IPS DF 6.9 (cell line): ENCODE results near the gene KPNA2.
"Not testable (repeated sequence)": the region's sequence is repeated elsewhere in the genome, so short reads cannot be mapped to it uniquely, and the experiment has no call there.

Experiments used
- DNase-seq: peaks from one replicate; pipeline ENCODE4 v3.0.0-alpha.2; 2013; ENCODE audit warnings: low read depth, low spot score
- H3K27ac ChIP-seq: one replicate; pipeline ENCODE4 v1.5.1; 2013; ENCODE audit warnings: low read length, control low read depth
- H3K27me3 ChIP-seq: 2 replicates; pipeline ENCODE4 v1.6.1; 2013; ENCODE audit warnings: mild to moderate bottlenecking, low read length; ENCODE audit not compliant: control insufficient read depth, insufficient read depth
- H3K36me3 ChIP-seq: 2 replicates; pipeline ENCODE4 v1.6.1; 2013; ENCODE audit warnings: low read length; ENCODE audit not compliant: control insufficient read depth, insufficient read depth
- H3K4me1 ChIP-seq: 2 replicates; pipeline ENCODE4 v1.6.1; 2013; ENCODE audit warnings: low read length; ENCODE audit not compliant: control insufficient read depth, insufficient read depth
- H3K4me3 ChIP-seq: 2 replicates; pipeline ENCODE4 v1.5.1; 2013; ENCODE audit warnings: mild to moderate bottlenecking, low read length
- H3K9me3 ChIP-seq: 2 replicates; pipeline ENCODE4 v1.6.1; 2013; ENCODE audit warnings: low read length, inconsistent platforms; ENCODE audit not compliant: control insufficient read depth, insufficient read depth
- WGBS: extraction: QIAGEN DNeasy Blood & Tissue Kit; methylation state at CpG from one replicate; pipeline ENCODE4 v1.1.7; 2013; ENCODE audit warnings: mixed read lengths, missing lambda C conversion rate; ENCODE audit not compliant: insufficient read length, insufficient coverage; 5-methylcytosine and 5-hydroxymethylcytosine counted together

The KPNA2 gene

DNA sequence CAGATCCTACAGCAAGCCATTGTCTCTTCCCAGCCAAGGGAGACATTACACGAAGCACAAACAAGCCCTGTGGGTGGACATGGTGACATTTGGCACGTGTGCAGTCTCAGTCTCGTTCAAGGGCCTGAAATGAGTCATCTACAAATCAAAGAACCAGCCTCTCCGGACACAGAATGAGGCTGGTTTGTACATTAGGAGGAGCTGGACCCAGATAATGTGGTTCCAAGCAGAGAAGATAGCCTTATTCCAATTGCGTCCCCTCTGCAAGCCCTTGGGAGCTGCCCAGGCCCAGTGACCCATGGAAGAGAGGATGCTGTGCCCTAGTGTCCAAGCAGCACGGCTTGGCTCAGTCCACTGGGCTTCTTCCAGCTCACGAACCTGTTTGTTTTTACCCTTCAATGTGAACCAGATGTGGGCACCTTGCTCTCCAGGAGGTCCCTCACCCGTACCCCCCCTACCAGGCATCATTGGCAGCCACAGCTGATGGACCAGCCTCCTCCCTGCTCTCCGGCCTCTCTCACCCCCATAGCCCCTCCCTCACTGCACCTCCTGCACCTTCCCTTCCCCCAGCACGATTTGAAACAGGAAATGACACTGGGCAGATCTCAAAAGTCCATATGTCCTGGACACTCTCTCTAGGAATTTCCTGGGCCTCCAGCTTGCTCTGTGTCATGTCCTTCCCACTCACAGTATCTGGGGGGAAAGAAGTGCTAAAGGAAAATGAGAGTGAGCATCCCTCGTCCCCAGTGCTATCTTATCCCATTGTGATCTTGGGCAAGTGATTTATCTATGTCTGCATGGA lies 26.2 kb downstream of the KPNA2 start:
- Histone ChIP-seq H3K27ac (no peak overlapping the region), H3K27me3 (no peaks in the 10 kb centered on the region), H3K4me1 (no peaks in the 10 kb centered on the region), H3K9me3 (no peaks in the 10 kb centered on the region), H3K4me3 (no peak overlapping the region), H3K36me3 (no peaks in the 10 kb centered on the region)
- DNase-seq = no peak
- WGBS = no CpG with 5 or more reads among the region's 11 CpGs

DNA sequence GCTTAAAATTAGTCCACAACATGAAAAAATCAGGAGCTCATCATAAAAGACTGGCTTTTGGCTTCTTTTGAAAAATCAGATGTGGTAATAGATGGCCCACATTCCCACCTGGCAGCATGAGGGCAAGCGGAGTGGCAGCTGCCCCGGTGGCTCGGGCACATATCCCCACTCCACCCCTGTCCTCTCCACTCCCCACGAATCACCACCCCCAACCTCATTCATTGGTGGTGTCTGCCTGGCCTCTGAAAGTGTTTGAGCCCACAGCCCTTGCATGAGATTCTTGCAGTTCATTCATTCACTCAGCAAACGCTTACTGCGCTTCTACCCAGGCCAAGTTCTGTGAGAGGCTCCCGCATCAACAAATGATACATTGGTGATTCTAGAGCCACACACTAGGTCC lies 29.8 kb downstream of the KPNA2 start:
- not testable (repeated sequence) for H3K4me1 ChIP-seq, H3K36me3 ChIP-seq, H3K27me3 ChIP-seq, H3K4me3 ChIP-seq, H3K27ac ChIP-seq, DNase-seq, H3K9me3 ChIP-seq
- WGBS = no CpG with 5 or more reads among the region's 7 CpGs

DNA sequence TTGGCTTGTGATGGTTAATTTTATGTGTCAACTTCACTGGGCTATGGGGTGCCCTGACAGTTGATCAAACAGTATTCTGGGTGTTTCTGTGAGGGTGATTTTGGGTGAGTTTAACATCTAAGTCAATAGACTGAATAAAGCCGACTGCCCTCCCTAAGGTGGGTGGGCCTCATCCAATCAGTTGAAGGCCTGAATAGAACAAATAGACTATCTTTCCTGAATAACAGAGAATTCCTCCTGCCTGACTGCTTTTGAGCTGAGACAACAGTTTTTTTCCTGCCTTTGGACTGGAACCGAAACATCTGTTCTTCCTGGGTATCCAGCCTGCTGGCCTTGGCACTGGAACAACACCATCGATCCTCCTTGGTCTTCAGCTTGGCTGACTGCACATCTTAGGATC lies 33.0 kb downstream of the KPNA2 start:
- not testable (repeated sequence) for H3K4me3 ChIP-seq, H3K36me3 ChIP-seq, H3K9me3 ChIP-seq, DNase-seq, H3K4me1 ChIP-seq, H3K27me3 ChIP-seq, H3K27ac ChIP-seq
- no CpG with 5 or more reads among the region's 3 CpGs for WGBS

DNA sequence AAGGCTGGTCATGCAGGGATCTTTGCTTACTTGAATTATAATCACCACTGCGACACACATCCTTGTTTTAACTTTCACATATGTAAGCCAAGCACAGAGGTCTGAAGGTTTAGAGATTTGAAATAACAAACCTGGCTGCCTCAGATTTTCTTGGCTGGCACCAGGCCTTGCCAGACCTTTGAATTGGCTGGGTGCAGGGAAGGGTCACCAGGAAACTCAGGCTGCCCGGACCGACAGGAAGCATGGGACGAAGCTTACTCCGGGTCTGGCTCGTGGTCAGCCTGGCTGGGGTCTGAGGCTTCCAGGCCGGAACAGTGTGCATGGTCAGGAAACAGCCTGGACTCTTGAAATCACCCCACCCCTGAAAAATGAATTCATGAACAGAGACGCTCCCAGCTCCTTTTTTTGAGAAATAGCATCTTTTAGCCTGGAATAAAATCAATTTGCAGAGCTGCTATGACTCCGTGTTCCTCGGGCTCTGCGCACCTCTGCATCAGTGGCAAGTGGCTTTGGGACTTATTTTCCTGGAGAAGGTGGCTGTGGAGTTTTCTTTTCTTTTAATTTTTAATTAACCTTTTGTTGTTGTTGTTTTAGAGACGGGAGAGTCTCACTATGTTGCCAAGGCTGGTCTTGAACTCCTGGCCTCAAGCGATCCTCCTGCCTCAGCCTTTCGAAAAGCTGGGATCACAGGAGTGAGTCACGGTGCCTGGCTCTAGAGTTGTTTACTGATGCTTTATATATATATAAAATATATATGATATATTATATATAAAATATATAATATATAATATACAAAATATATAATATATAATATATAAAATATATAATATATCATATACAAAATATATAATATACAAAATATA lies 35.3 kb downstream of the KPNA2 start:
- not testable (repeated sequence) for H3K4me3 ChIP-seq, H3K27ac ChIP-seq, H3K36me3 ChIP-seq, DNase-seq, H3K27me3 ChIP-seq, H3K9me3 ChIP-seq, H3K4me1 ChIP-seq
- WGBS = no CpG with 5 or more reads among the region's 15 CpGs

DNA sequence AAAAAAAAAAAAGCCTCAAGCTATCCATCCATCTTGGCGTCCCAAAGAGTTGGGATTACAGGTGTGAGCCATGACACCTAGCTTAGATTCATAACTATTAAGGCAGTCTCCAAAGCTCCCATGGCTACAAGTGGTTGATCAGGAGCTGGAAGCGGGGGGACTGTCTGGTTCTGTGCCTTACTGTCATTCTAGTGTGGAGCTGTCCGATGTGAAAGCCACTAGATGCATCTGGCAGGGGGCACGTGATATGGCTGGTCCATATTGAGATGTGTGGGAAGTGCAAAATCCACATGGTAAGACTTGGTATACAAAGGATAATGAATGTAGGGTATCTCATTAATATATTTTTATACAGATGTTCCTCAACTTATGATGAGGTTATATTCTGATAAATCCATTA lies 38.7 kb downstream of the KPNA2 start:
- WGBS = no CpG with 5 or more reads among the region's 4 CpGs

DNA sequence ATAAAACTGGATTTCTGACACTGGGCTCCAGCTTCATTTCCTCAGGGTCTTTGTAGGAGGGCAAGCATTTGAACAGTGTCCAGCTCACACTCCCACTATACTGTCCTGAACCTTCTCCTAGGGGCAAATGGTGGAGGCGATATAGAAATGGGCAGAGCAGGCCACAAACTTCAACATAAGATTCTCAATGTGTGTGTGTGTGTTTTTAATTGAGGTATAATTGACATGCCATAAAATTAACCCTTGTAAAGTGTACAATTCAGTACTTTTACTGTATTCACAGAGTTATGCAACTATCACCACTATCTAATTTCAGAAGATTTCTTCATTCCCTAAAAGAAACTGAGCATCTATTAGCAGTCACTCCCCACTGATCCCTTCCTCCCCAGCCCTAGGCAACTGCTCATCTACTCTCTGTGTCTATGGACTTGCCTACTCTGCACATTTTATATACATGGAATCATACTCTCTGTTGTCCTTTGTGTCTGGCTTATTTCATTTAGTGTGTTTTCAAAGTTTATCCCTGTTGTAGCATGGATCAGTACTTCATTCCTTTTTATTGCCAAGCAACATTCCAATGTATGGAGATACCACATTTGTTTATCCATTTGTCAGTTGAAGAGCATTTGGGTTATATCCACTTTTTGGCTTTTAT lies 40.5 kb downstream of the KPNA2 start:
- H3K4me1 ChIP-seq, H3K9me3 ChIP-seq, H3K27me3 ChIP-seq, H3K27ac ChIP-seq, H3K4me3 ChIP-seq, DNase-seq, H3K36me3 ChIP-seq: not testable (repeated sequence)
- no CpG with 5 or more reads among the region's 1 CpG for WGBS

More for the DNA sequence above, 38.7 kb downstream of the KPNA2 start:
- DNase-seq = no peak
- H3K27ac ChIP-seq = no peak overlapping the region
- H3K4me3 ChIP-seq = no peak overlapping the region
- H3K9me3 ChIP-seq = no peaks in the 10 kb centered on the region
- no peaks in the 10 kb centered on the region for H3K27me3 ChIP-seq
- no peaks in the 10 kb centered on the region for H3K36me3 ChIP-seq
- no peaks in the 10 kb centered on the region for H3K4me1 ChIP-seq

DNA sequence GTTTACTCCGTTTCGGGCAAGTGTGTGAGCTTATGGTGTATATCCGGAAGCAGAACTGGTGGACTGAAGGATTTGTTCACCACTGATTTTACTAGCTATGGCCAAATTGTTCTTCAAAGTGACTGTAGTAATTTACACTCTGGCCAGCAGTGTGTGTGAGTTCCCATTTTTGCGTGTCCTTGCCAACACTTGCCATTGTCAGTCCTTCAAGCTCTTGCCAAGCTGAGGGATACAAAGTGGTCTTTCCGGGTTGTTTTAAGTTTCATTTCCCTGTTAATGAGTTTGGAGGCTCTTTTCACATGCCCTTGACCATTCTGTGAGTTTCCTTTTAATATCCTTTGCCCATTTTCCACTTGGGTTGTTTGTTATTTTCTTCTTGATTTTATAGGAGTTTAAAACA lies 42.0 kb downstream of the KPNA2 start:
- H3K9me3 ChIP-seq, H3K4me3 ChIP-seq, H3K27ac ChIP-seq, H3K27me3 ChIP-seq, H3K4me1 ChIP-seq, DNase-seq, H3K36me3 ChIP-seq: not testable (repeated sequence)
- WGBS = no CpG with 5 or more reads among the region's 5 CpGs

DNA sequence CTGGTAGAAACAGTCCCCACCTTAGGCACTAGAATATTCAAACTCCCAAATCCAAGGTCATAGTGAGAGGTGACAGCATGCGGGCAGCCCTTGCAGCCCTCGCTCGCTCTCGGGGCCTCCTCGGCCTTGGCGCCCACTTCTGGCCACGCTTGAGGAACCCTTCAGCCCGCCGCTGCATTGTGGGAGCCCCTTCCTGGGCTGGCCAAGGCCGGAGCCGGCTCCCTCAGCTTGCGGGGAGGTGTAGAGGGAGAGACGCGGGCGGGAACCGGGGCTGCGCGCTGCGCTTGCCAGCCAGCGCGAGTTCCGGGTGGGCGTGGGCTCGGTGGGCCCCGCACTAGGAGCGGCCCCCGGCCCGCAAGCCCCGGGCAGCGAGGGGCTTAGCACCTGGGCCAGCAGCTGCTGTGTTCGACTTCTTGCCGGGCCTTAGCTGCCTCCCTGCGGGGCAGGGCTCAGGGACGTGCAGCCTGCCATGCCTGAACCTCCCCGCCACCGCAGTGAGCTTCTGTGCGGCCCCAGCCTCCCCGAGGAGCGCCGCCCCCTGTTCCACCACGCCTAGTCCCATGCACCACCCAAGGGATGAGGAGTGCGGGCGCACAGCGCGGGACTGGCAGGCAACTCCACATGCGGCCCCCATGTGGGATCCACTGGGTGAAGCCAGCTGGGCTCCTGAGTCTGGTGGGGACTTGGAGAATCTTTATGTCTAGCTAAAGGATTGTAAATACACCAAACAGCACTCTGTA lies 45.0 kb downstream of the KPNA2 start:
- WGBS = no CpG with 5 or more reads among the region's 46 CpGs
- no peaks in the 10 kb centered on the region for H3K9me3 ChIP-seq
- H3K4me3 ChIP-seq = no peak overlapping the region
- no peak for DNase-seq
- H3K4me1 ChIP-seq = no peaks in the 10 kb centered on the region
- H3K27me3 ChIP-seq = no peaks in the 10 kb centered on the region
- H3K27ac ChIP-seq = no peak overlapping the region
- H3K36me3 ChIP-seq = no peaks in the 10 kb centered on the region

DNA sequence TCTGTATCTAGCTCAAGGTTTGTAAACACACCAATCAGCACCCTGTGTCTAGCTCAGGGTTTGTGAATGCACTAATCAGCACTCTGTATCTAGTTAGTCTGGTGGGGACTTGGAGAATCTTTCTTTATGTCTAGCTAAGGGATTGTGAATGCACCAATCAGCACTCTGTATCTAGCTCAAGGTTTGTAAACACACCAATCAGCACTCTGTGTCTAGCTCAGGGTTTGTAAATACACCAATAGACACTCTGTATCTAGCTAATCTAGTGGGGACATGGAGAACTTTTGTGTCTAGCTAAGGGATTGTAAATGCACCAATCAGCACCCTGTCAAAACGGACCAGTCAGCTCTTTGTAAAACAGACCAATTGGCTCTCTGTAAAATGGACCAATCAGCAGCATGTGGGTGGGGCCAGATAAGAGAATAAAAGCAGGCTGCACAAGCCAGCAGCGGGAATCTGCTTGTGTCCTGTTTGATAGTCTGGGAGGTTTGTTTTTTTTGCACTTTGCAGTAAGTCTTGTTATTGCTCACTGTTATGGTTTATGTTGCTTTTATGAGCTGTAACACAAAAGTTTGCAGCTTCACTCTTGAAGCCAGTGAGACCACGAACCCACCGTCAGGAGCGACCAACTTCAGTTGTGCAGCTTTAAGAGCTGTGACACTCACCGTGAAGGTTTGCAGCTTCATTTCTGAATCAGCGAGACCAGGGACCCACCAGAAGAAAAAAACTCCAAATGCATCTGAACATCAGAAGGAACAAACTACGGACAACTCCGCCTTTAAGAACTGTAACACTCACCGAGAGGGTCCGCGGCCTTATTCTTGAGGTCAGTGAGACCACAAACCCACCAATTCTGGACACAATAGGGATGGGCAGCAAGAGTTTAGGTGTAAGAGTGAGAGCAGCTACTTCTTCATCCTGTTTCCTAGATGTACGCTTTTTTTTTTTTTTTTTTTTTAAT lies 46.0 kb downstream of the KPNA2 start:
- not testable (repeated sequence) for H3K27ac ChIP-seq, H3K27me3 ChIP-seq, H3K4me3 ChIP-seq, H3K9me3 ChIP-seq, H3K4me1 ChIP-seq, DNase-seq, H3K36me3 ChIP-seq
- WGBS = no CpG with 5 or more reads among the region's 13 CpGs
